Measurements from ENCODE around the gene HES4. TPM values are rescaled to one million over a fixed set of nuclear protein-coding genes. Genes with fewer than 3 reads are reported as not detected.

Gene HES4
- total and polyA plus RNA-seq, 2 of the 13 experiments (the other 11 are each of a cell fraction or from before 2014, with no cell fraction given) = 8.8 to 10.6 TPM

DNA sequence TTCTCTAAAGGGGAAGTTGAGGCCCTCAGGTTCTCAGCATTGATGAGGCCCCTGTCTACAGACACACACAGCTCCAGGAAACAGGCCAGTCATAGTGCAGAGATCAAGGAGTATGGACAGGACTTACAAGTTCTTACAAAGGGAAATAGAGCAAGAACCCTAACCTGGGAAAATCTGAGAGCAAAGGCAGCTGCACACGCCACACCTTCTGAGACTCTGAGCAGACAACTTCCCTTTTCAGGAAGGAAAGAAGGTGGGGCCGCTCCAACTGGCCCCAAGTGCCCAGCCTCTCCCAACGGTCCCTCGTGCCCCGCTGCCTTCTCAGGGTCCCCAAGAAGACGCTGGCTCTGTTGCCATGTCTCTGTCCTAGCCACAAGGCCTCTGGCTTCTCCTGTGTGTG lies 44.4 kb downstream of the HES4 start (continued):
- no peak for TF ChIP-seq HINFP (CRISPR knock-in tag; IDR thresholded peaks at IDR 0.05; ENCODE audit: low read depth)

DNA sequence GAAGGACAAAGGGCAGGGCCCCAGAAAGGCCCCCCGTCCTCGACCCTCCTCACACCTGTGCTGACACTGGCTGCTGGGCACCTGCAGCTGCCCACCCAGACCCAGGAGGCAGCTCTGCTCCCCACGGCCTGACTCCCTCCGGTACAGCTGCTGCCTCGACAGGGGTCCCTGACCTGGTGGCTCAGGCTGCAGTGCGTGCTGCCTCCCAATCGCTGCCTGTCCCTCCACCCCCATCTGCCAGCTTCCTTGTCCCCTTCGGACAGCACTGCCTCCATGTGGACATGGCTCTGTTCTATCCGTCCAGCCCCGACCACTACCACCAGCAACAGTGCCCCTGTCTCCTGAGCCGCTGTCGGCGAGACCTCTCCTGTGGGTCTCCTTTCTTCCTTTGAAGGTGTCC lies 45.0 kb downstream of the HES4 start:
- H3K4me3 ChIP-seq (replicated peaks in 1 of 3; ENCODE audit: insufficient read depth in 1 of 3, low read depth in 2 of 3, low read length in 3 of 3) = no peak overlapping the region
- peaks cover 17% of the 10 kb centered on the region for H4K20me1 ChIP-seq (ENCODE audit: insufficient read depth, low read length)
- DNase-seq (ENCODE audit: low spot score) = no peak
- H3K9ac ChIP-seq (ENCODE audit: insufficient read depth, low read depth, low read length) = no peak overlapping the region
- BruUV-seq (replicated peaks) = no TSS peak
- H2AFZ ChIP-seq (ENCODE audit: low read length) = no peak overlapping the region
- H3K79me2 ChIP-seq (ENCODE audit: insufficient read depth, low read length) = peaks cover 21% of the 10 kb centered on the region
- TF ChIP-seq RBFOX2 (IDR thresholded peaks at IDR 0.05; ENCODE audit: low read depth, low read length) (0 out of 2 replicates have a peak, but pooled peaks have one; percentile 18), REPIN1 (CRISPR knock-in tag; IDR thresholded peaks at IDR 0.05; ENCODE audit: borderline replicate concordance, low read depth) (no peak), HMG20B (CRISPR knock-in tag; conservative IDR thresholded peaks at IDR 0.05) (no peak)
- no peak overlapping the region for H3K4me2 ChIP-seq (ENCODE audit: low read depth, low read length)
- no peak for ATAC-seq
- H3K36me3 ChIP-seq (replicated peaks in 1 of 2; ENCODE audit: control insufficient read depth in 1 of 2, insufficient read depth in 2 of 2, low read length in 2 of 2) = peaks cover 42 to 71% of the 10 kb centered on the region in 2 experiments
- no peak for FAIRE-seq
- ChIA-PET CTCF (ENCODE audit: low intra/inter-chr PET ratio, low total read pairs) (no interaction called here), POLR2A (interaction anchor here (1.6 kb wide), 1 partner anchor 12 kb away, joined by 3 read pairs; no protein-coding TSS in a partner anchor)
- intact Hi-C loops (cut with micrococcal nuclease; ENCODE audit: unreplicated experiment) (no loop called here), in situ Hi-C loops (cut with HindIII; ENCODE audit: extremely low pct_ligation_motif_present, low pct_unique_long_range_greater_than_20kb) (no loop called here)
- H3K27ac ChIP-seq (ENCODE audit: extremely low read length, insufficient read depth, low read length) = no peak overlapping the region
- H3K9me3 ChIP-seq (ENCODE audit: low read length) = no peaks in the 10 kb centered on the region
- H3K4me1 ChIP-seq (ENCODE audit: insufficient read depth, low read length) = peaks cover 11% of the 10 kb centered on the region
- peaks cover 0 to 4% of the 10 kb centered on the region in 2 experiments; a peak in 1 of 5 replicates for H3K27me3 ChIP-seq (ENCODE audit: control insufficient read depth in 1 of 2, insufficient read depth in 2 of 2, low read length in 2 of 2)
- WGBS (ENCODE audit: low lambda C conversion rate) = 97% methylated on average over 10 of the region's 13 CpGs

Data from HepG2 (cell line).